Measurements from ENCODE around the gene MYOT. TPM values are rescaled to one million over a fixed set of nuclear protein-coding genes. Genes with fewer than 3 reads are reported as not detected.

MYOT gene
- total RNA-seq, 4 donors from 2014 or later: 16.1 to 52.0 (median 24.3) TPM

DNA sequence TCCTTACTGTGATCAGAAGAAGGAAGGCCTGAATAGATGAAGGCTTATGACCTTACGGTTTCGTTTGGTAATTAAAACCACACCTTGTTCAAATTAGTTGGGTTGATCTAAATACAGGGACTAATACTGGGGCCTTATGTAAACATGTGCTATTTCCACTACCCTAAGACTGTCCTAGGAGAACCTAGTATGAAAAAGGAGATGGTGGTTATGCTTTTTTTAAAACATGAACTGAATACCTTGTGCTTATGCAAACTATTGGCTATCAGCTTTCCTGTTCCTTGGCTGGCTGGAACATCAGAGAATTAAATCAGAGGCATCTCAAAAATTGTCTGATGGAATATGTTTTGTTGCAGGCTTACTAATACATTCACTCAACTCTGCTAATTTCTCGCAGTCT lies 3.9 kb downstream of the MYOT start:
- no peaks in the 10 kb centered on the region for H3K36me3 ChIP-seq
- no peaks in the 10 kb centered on the region for H3K4me1 ChIP-seq
- H3K27ac ChIP-seq: no peak overlapping the region
- H3K9me3 ChIP-seq: no peaks in the 10 kb centered on the region
- H3K27me3 ChIP-seq: no peaks in the 10 kb centered on the region
- WGBS, 2 donors: 85 to 87% methylated on average over 3 of the region's 3 CpGs
- no peak for DNase-seq (ENCODE audit: low spot score in 2 of 2)
- TF ChIP-seq, protein P1, sequence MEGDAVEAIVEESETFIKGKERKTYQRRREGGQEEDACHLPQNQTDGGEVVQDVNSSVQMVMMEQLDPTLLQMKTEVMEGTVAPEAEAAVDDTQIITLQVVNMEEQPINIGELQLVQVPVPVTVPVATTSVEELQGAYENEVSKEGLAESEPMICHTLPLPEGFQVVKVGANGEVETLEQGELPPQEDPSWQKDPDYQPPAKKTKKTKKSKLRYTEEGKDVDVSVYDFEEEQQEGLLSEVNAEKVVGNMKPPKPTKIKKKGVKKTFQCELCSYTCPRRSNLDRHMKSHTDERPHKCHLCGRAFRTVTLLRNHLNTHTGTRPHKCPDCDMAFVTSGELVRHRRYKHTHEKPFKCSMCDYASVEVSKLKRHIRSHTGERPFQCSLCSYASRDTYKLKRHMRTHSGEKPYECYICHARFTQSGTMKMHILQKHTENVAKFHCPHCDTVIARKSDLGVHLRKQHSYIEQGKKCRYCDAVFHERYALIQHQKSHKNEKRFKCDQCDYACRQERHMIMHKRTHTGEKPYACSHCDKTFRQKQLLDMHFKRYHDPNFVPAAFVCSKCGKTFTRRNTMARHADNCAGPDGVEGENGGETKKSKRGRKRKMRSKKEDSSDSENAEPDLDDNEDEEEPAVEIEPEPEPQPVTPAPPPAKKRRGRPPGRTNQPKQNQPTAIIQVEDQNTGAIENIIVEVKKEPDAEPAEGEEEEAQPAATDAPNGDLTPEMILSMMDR (IDR thresholded peaks at IDR 0.05): no peak
- TF ChIP-seq POLR2A (IDR thresholded peaks at IDR 0.05) (no peak), EP300 (IDR thresholded peaks at IDR 0.05) (no peak)
- H3K4me3 ChIP-seq: no peak overlapping the region

DNA sequence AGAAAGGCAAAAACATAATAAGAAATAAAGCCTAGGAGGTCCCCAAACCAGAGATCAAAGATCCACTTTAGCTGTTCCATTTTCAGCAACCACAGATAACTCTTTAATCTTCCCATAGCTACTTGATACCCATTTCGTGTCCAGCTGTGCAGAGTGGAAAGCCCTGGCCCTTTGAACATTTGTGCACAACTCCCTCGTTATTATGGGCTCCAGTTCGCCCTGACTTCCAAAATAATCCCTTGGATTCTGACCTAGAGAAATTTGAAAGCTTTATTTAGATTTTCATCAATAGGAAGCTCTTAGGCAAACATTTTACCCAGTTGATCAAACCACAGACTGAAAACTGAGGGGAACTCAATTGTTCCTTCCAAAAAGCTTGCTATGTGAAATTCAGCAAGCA lies 4.8 kb downstream of the MYOT start:
- Histone ChIP-seq H3K4me3 (no peak overlapping the region), H3K36me3 (no peaks in the 10 kb centered on the region), H3K9me3 (no peaks in the 10 kb centered on the region), H3K27me3 (no peaks in the 10 kb centered on the region), H3K27ac (no peak overlapping the region), H3K4me1 (no peaks in the 10 kb centered on the region)
- DNase-seq (ENCODE audit: low spot score in 2 of 2): no peak
- TF ChIP-seq, protein P1 (IDR thresholded peaks at IDR 0.05): no peak
- TF ChIP-seq POLR2A (IDR thresholded peaks at IDR 0.05) (no peak), EP300 (IDR thresholded peaks at IDR 0.05) (no peak)
- WGBS, 2 donors: 72 to 74% methylated on average over 3 of the region's 3 CpGs

DNA sequence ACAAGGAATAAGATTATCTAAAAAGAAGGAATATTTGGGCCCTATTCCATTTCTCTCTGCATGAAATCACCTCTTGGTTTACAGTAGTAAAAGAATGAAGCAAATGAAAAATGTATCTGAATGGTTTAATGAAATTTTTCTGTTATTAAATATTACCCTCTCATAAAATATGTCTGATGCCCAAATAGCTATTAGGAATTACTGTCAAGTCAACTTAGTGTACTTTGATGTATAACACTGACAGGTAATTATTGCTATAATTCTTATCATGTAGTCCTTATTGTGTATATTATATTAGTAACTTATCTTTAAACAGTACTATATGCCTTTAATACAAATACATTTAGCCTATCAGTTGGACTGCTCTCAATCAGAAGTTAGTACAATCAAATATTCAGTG lies 8.4 kb downstream of the MYOT start:
- no peak overlapping the region for H3K27ac ChIP-seq
- TF ChIP-seq, protein P1 (IDR thresholded peaks at IDR 0.05): no peak
- TF ChIP-seq EP300 (IDR thresholded peaks at IDR 0.05): no peak
- no peak for TF ChIP-seq POLR2A (IDR thresholded peaks at IDR 0.05)

DNA sequence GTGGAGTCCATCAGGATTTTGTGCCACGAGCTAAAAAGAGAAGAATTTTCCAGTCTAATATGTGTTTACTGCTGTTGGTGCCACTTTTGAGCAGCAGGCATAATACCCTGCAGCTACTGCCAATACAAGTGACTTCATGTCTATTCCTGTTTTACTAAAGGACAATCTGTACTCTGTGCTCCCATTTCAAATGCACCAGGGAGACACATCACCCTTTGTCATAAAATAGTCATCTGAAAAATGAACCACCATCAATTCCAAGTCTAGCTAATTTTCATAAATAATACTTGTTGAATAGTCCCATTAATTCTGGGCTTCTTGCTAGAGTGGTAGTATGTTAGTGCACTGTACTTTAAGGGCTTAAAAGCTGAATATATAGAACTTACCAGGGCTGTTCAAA lies 12.7 kb downstream of the MYOT start:
- 25 to 47% methylated on average over 1 of the region's 1 CpG for WGBS, 2 donors
- Histone ChIP-seq H3K4me3 (peak overlapping the region in 2 of 4 donors; percentile 4 to 24), H3K4me1 (no peaks in the 10 kb centered on the region), H3K27ac (peak overlapping the region; percentile 60 to 90 (median 74)), H3K27me3 (no peaks in the 10 kb centered on the region), H3K9me3 (no peaks in the 10 kb centered on the region), H3K36me3 (peaks cover 0 to 2% (median 0%) of the 10 kb centered on the region in 3 donors)
- peak in 1 of 2 donors; percentile 45 for TF ChIP-seq POLR2A (IDR thresholded peaks at IDR 0.05)
- TF ChIP-seq EP300 (IDR thresholded peaks at IDR 0.05): peak; percentile 14 to 86
- TF ChIP-seq, protein P1 (IDR thresholded peaks at IDR 0.05): no peak
- DNase-seq (ENCODE audit: low spot score in 2 of 2): no peak

More for the DNA sequence above, 8.4 kb downstream of the MYOT start:
- Histone ChIP-seq H3K9me3 (no peaks in the 10 kb centered on the region), H3K36me3 (no peaks in the 10 kb centered on the region), H3K4me1 (no peaks in the 10 kb centered on the region), H3K4me3 (no peak overlapping the region), H3K27me3 (no peaks in the 10 kb centered on the region)
- no peak for DNase-seq (ENCODE audit: low spot score in 2 of 2)

DNA sequence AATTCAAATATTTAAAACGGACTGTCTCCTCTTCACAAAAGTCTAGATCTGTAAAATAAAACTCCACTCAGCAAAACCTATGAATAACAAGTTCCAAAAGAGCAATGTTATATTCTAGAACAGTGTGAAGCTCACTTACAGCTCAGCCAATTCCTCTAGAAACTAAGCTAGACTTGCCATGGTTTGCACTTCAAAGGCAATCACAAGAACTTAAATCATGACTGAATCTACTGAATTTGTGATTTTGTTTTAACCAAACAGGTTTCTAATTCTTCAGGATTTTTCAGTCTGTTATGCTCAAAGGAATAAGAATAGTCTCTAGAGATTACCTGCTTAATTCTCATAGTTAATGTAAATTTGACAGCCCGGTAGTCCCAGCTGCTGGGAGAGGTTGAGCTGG lies 20.2 kb downstream of the MYOT start:
- DNase-seq (ENCODE audit: low spot score in 2 of 2): no peak
- TF ChIP-seq, protein P1 (IDR thresholded peaks at IDR 0.05): no peak
- no peak for TF ChIP-seq EP300 (IDR thresholded peaks at IDR 0.05)
- TF ChIP-seq POLR2A (IDR thresholded peaks at IDR 0.05): no peak
- H3K27me3 ChIP-seq: no peaks in the 10 kb centered on the region
- 73 to 79% methylated on average over 2 of the region's 2 CpGs for WGBS, 2 donors
- no peaks in the 10 kb centered on the region for H3K9me3 ChIP-seq
- H3K4me3 ChIP-seq: no peak overlapping the region
- peaks cover 0 to 22% (median 2%) of the 10 kb centered on the region in 4 donors for H3K4me1 ChIP-seq
- peaks cover 0 to 2% (median 0%) of the 10 kb centered on the region in 3 donors for H3K36me3 ChIP-seq
- H3K27ac ChIP-seq: peak overlapping the region; percentile 82 to 95 (median 84)

Measured in tibial nerve (tissue), 4 donors.